Amygdala (tissue), 56 donors: ENCODE measurements around the gene CDH5.

Experiments
- DNase-seq, 56 donors: peaks; one replicate each; lab custom pipeline; 2025; lab: John Stamatoyannopoulos, UW

The CDH5 gene

DNA sequence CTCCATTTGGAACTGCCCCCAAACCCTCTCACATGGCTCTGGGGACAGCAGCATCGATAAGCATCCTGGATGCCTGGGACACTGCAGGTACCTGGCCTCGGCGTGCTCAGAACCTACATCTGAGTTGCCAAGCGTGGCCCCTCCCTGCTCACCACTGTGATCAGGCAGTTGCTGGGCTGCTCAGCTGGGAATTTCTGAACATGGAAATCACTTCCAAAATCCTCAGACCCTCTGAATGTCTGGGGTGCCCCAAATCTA, 6.3 kb downstream of the CDH5 start:
- no peak for DNase-seq

- DNase-seq, result no peak
Observed at GRCh38 chr16:66373667-66374066, 7.2 kb downstream of the CDH5 start.

DNA sequence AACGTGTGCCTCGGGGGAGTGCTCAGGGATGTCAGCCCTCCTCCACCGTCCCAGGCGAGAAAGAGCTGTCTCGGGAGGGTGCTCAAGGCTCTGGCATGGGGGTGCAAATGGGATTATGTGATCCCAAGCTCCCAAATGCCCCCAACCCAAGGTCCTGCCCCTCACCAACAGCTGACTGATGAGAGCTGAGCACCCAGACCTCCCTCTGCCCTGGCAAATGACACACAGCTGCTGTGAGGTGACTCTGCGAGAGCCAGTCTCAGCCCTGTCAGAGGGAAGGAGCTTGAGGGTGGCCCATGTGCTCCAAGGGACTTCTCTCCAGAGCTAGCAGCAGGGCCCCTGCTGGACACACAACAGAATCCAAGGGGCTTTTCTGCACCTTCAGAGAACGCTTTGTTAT, 7.7 kb downstream of the CDH5 start:
- DNase-seq, result no peak

GRCh38 chr16:66375451-66375850, 9.0 kb downstream of the CDH5 start:
- DNase-seq, result no peak

DNA sequence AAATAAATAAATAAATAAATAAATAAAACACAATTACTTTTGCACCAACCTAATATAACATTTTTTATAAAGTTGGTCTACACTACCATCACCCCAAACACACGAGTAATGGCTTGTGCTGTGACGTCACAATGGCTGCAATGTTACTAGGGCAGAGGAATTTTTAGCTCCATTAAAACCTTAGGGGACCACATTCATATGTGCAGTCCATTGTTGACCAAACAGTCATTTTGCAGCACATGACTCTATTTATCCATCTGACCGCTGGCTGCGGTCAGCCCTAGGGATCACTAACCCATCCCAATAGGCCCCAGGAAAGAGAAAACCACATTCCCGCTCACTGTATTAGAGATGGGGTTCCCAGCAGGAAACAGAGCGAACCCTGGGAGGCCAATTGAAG, 9.6 kb downstream of the CDH5 start:
- DNase-seq, result no peak

DNA sequence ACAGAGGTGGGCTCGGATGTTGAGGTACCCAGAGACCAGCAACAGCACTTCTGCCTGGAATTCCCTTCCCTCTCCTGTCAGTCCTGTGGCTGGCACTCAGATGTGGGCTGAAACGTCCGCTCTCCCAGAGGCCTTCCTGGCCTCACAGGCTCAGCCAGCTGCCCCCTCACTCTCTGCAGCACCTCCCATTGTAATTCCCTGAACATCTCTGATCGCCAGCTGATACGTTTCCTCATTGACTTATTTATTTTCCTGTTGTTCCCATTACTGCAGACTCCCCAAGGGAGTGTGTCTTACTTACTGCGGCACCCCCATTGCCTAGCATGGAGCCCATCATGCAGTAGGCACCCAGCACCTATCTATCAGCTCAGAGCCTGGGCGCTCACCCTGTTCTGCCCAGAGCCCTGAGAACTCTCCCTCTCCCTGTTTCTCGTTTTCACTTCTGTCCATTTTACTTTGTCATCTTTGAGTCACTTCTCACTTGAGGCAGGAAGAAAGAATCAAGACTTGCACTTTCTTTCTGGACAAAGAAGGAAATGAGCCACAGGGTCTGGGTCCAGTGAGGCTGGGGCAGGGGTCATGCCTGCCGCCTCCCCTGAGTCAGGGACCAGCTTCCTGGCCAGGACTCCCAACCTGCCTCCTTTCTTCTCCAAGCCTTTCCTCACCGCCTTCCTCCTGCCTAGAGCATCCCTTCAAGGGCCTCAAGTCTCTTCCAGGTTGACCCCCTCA, 10.2 kb downstream of the CDH5 start:
- DNase-seq, result no peak

GRCh38 chr16:66377324-66377723, 10.8 kb downstream of the CDH5 start:
- no peak for DNase-seq

- DNase-seq, result no peak
Observed at GRCh38 chr16:66378741-66379570, 12.5 kb downstream of the CDH5 start.

GRCh38 chr16:66379571-66379941, 13.1 kb downstream of the CDH5 start:
- DNase-seq, result no peak

DNA sequence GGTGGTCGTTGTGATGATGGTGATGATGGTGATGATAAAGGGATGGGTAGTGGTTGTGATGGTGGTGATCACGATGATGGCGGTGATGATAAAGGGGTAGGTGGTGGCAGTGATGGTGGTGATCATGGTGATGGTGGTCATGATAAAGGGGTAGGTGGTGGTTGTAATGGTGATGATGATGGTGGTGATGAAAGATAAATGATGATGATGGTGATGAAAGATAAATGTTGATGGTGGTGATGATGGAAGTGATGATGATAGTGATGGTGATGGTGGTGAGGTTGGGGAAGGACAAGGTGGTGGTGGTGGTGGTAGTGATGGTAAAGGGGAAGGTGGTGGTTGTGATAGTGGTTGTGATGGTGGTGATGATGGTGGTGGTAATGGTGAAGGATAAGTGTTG, 13.9 kb downstream of the CDH5 start:
- no peak for DNase-seq

DNA sequence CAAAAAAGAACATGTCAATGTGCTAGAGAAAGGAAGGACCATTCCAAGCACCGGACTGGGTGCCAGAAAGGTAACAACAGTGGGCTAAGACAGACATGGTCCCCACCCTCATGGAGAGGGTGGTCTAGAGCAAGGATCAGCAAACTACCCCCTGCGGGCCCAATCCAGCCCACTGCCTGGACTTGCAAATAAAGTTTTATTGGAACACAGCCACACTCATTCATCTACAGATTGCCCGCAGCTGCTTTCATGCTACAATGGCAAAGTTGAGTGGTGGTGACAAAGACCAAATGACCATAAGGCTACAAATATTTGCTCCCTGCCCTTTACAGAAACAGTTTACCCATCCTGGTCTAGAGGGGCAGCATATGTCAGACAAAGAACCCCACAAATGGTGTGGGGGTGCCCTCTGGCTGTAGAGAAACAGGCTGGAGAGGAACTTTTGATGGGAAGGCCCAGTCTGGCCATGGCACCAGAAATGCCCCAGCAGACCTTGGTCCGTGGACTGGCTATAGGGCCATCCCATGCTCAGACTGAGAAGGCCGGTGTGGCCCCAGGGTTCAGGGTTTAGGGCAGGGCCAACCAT, 15.2 kb downstream of the CDH5 start:
- DNase-seq, result no peak

- no peak for DNase-seq
Observed at GRCh38 chr16:66382171-66382965, 15.9 kb downstream of the CDH5 start.

DNA sequence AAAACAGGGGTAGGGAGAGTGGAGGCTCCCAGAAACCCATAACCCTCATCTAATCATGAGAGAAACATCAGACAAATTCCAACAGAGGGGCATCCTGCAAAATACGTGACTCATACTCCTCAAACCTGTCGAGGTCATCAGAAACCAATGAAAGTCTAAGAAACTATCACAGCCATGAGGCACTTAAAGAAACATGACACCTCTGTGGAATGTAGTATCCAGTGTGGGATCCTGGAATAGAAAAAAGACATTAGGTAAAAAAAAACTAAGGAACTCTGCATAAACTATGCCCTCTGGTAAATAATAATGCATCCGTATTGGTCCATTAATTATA, 16.4 kb downstream of the CDH5 start:
- no peak for DNase-seq

GRCh38 chr16:66383551-66383950, 17.1 kb downstream of the CDH5 start:
- DNase-seq, result no peak

- DNase-seq, result no peak
Observed at GRCh38 chr16:66385415-66385814, 18.9 kb downstream of the CDH5 start.

DNA sequence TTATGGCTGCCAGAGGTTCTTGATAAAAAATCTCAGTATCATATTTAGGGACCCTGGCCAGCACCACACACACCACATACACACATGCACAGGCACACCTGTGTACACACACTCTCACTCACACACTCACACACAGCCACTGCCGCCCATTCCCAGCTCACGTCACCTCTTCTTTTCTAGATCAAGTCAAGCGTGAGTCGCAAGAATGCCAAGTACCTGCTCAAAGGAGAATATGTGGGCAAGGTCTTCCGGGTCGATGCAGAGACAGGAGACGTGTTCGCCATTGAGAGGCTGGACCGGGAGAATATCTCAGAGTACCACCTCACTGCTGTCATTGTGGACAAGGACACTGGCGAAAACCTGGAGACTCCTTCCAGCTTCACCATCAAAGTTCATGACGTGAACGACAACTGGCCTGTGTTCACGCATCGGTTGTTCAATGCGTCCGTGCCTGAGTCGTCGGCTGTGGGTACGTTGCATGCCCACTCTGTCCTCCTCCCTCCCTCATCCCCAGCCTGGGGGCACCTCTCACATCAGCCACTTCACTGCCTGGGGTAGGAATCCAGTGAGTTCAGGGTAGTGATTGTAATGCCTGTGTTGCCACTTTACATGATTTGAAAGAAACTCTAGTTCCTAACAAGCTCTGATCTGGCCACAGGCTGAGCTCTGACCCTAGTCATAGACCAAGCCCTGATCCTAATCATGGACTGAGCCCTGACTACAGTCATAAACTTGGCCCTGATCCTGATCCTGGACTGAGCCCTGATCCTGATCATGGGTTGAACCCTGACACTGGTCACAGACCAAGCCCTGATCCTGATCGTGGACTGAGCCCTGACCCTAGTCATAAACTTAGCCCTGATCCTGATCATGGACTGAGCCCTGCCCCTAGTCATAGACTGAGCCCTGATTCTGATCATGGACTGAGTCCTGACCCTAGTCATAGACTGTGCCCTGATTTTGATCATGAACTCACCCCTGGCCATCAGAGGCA, 20.4 kb downstream of the CDH5 start:
- no peak for DNase-seq

- no peak for DNase-seq
Observed at GRCh38 chr16:66387817-66388332, 21.4 kb downstream of the CDH5 start.

- DNase-seq, result no peak
Observed at GRCh38 chr16:66388350-66389139, 22.1 kb downstream of the CDH5 start.
